Fibroblast of peridontal ligament (primary cell): Measurements from ENCODE around the gene TTC7B.
A peak's percentile ranks its signal among the peaks of the same experiment; 100 is the strongest.
"Not testable (repeated sequence)": the region's sequence is repeated elsewhere in the genome, so short reads cannot be mapped to it uniquely, and the experiment has no call there.

Source experiments
- DNase-seq: peaks from one replicate; pipeline ENCODE4 v3.0.0-alpha.2; 2010; ENCODE audit errors: extremely low read depth

Gene TTC7B

GRCh38 chr14:90815822-90816662 is at the start of gene TTC7B:
TSS of gene TTC7B (minus strand) at chr14:90816430. CDS start at chr14:90816295, 135 bp downstream.
- no peak for DNase-seq

- DNase-seq = no peak
Measured at GRCh38 chr14:90864741-90865140, 48.5 kb upstream of the TTC7B start.

GRCh38 chr14:90858511-90858910 is 42.3 kb upstream of the TTC7B start:
- DNase-seq = no peak

GRCh38 chr14:90857866-90858265 is 41.6 kb upstream of the TTC7B start:
- DNase-seq = peak; percentile 58

GRCh38 chr14:90856115-90856514 is 39.9 kb upstream of the TTC7B start:
- not testable (repeated sequence) for DNase-seq

GRCh38 chr14:90853116-90853515 is 36.9 kb upstream of the TTC7B start:
- no peak for DNase-seq

GRCh38 chr14:90851327-90852036 is 35.3 kb upstream of the TTC7B start:
- no peak for DNase-seq

GRCh38 chr14:90850487-90850886 is 34.3 kb upstream of the TTC7B start:
- DNase-seq = no peak

- no peak for DNase-seq
Measured at GRCh38 chr14:90849787-90850444, 33.7 kb upstream of the TTC7B start.

- DNase-seq = no peak
Measured at GRCh38 chr14:90848944-90849731, 32.9 kb upstream of the TTC7B start.

GRCh38 chr14:90846511-90846910 is 30.3 kb upstream of the TTC7B start:
- peak; percentile 61 for DNase-seq

GRCh38 chr14:90844321-90844720 is 28.1 kb upstream of the TTC7B start:
- DNase-seq = no peak

- DNase-seq = no peak
Measured at GRCh38 chr14:90842726-90843125, 26.5 kb upstream of the TTC7B start.

GRCh38 chr14:90840667-90841066 is 24.4 kb upstream of the TTC7B start:
- not testable (repeated sequence) for DNase-seq

- no peak for DNase-seq
Measured at GRCh38 chr14:90839889-90840266, 23.6 kb upstream of the TTC7B start.

- DNase-seq = peak; percentile 80
Measured at GRCh38 chr14:90839024-90839888, 23.0 kb upstream of the TTC7B start.

- not testable (repeated sequence) for DNase-seq
Measured at GRCh38 chr14:90838531-90838930, 22.3 kb upstream of the TTC7B start.

GRCh38 chr14:90837355-90837754 is 21.1 kb upstream of the TTC7B start:
- no peak for DNase-seq

- no peak for DNase-seq
Measured at GRCh38 chr14:90836692-90837063, 20.4 kb upstream of the TTC7B start.

GRCh38 chr14:90831821-90832220 is 15.6 kb upstream of the TTC7B start:
- DNase-seq = no peak
